ENCODE measurements around the gene CKB. TPM values are rescaled to one million over a fixed set of nuclear protein-coding genes. Genes with fewer than 3 reads are reported as not detected.

CKB gene
- total and polyA plus RNA-seq, 9 of the 15 experiments (the other 6 are each of a cell fraction or from before 2014, with no cell fraction given): 23.9 to 692 (median 132) TPM

DNA sequence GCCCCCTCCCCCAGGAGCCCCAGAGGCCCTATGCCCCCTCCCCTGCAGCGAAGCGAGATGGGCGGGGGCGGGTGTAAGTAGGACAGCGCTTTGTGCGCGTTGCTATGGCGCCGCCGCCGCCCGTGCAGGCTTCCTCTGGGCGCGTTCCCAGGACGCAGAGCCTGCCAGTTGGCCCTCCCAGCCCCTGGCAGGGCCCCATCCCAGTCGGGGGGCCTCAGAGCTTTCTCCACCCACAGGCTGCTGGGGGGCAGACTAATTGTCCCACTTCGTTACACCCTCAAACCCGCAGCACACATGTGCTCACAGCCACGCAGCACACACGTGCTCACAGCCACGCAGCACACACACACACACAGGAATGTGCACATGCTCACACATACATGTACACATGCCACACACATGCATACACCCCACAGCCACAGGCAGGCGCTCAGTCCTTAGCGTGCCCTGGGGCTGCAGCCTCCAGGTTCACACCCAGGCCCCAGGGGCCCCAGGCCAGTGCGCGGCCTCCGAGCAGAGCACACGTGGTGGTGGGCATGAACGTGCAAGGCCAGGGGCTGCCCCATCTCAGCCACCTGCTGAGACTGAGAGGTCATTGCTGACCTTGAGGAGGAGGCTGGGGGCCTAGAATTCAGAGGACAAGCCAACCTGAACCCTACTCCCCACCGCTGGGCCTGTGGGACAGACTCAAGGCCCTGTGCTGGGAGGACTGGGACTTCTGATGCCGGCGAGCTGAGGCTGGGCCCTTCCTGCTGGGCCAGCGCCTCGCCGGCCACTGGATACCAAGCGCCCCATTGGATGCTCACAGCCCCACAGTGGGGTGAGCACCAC, 22.0 kb upstream of the CKB start:
- WGBS (ENCODE audit: insufficient coverage, low coverage, missing lambda C conversion rate): 69% methylated on average over 12 of the region's 35 CpGs
- H3K9me3 ChIP-seq (replicated peaks; ENCODE audit: control insufficient read depth, insufficient read depth, low read depth, low read length): no peaks in the 10 kb centered on the region
- ChIA-PET CTCF (ENCODE audit: low intra/inter-chr PET ratio) (no interaction called here), POLR2A (interaction anchor here (0.7 to 2.1 kb wide), 2 partner anchors 25 to 34 kb away, joined by 3 to 8 read pairs; no protein-coding TSS in a partner anchor)
- no peak overlapping the region for H3K4me3 ChIP-seq
- in situ Hi-C loops (cut with MboI): no loop called here
- DNase-seq (ENCODE audit: extremely low read depth in 1 of 4, low spot score in 3 of 4) (no peak), FAIRE-seq (no peak), ATAC-seq (no peak)
- H4K20me1 ChIP-seq (replicated peaks; ENCODE audit: control insufficient read depth, insufficient read depth, low read length): peaks cover 7% of the 10 kb centered on the region; the same call in 1 of the 2 replicates
- H3K4me2 ChIP-seq (ENCODE audit: insufficient read depth, low read length): no peak overlapping the region
- H3K79me2 ChIP-seq (ENCODE audit: control insufficient read depth, insufficient read depth, low read length): no peaks in the 10 kb centered on the region
- intact Hi-C loops (cut with micrococcal nuclease): loop anchor here (5.0 to 10.0 kb wide), 2 partner anchors 42 to 470 kb away; no protein-coding TSS in a partner anchor
- H3K9ac ChIP-seq (ENCODE audit: insufficient read depth in 1 of 2, low read depth in 2 of 2, low read length in 2 of 2): no peak overlapping the region; a peak in 1 of 4 replicates
- H3K27me3 ChIP-seq (ENCODE audit: control insufficient read depth in 2 of 2, insufficient read depth in 2 of 2, low read length in 2 of 2): no peaks in the 10 kb centered on the region
- H3K4me1 ChIP-seq (replicated peaks in 1 of 2; ENCODE audit: control insufficient read depth in 2 of 2, insufficient read depth in 2 of 2, low read length in 2 of 2): peaks cover 0 to 86% of the 10 kb centered on the region in 2 experiments; a peak in 2 of 5 replicates
- BruUV-seq (replicated peaks): no TSS peak
- H3K27ac ChIP-seq (ENCODE audit: extremely low read depth, low read depth, low read length): no peak overlapping the region
- no peaks in the 10 kb centered on the region for H3K9me1 ChIP-seq (ENCODE audit: control insufficient read depth, insufficient read depth, low read length)
- no peak overlapping the region for H2AFZ ChIP-seq (ENCODE audit: low read depth, low read length)
- no peaks in the 10 kb centered on the region for H3K36me3 ChIP-seq (ENCODE audit: control insufficient read depth, insufficient read depth, low read length)
- TF ChIP-seq MECOM (CRISPR knock-in tag; IDR thresholded peaks at IDR 0.05) (no peak), KLF16 (IDR thresholded peaks at IDR 0.05) (no peak), BCL6 (CRISPR knock-in tag; IDR thresholded peaks at IDR 0.05) (no peak), GATA2 (CRISPR knock-in tag; IDR thresholded peaks at IDR 0.05) (no peak), KAT2B (IDR thresholded peaks at IDR 0.05; ENCODE audit: low read depth, low read length) (no peak), TRIM28 (IDR thresholded peaks at IDR 0.05) (no peak), ZNF586 (CRISPR knock-in tag; conservative IDR thresholded peaks at IDR 0.05) (no peak), ZNF507 (tag; conservative IDR thresholded peaks at IDR 0.05) (no peak), MAFK (IDR thresholded peaks at IDR 0.05; ENCODE audit: low read length) (no peak), ZNF584 (CRISPR knock-in tag; IDR thresholded peaks at IDR 0.05; ENCODE audit: low read depth) (no peak), RBM34 (IDR thresholded peaks at IDR 0.05; ENCODE audit: borderline replicate concordance, insufficient read depth, low read length) (no peak), NUFIP1 (IDR thresholded peaks at IDR 0.05; ENCODE audit: partially characterized antibody) (no peak), DEAF1 (CRISPR knock-in tag; IDR thresholded peaks at IDR 0.05) (no peak), VEZF1 (CRISPR knock-in tag; IDR thresholded peaks at IDR 0.05) (no peak), GABPB1 (CRISPR knock-in tag; IDR thresholded peaks at IDR 0.05) (no peak), BDP1 (IDR thresholded peaks at IDR 0.05; ENCODE audit: insufficient read depth, insufficient read length) (no peak), PKNOX1 (IDR thresholded peaks at IDR 0.05) (no peak)
